Left cardiac atrium (tissue), 4 donors: ENCODE data around the gene PTDSS2. TPM values are rescaled to one million over a fixed set of nuclear protein-coding genes. Genes with fewer than 3 reads are reported as not detected.
"Not testable (repeated sequence)": the region's sequence is repeated elsewhere in the genome, so short reads cannot be mapped to it uniquely, and the experiment has no call there.

Source experiments
- ATAC-seq, 2 donors: fragments of 200-7000 bp; cut with Tn5 transposase; one replicate each; pipeline ENCODE4 v1.9.1; 2020; ENCODE audit warnings: mild to moderate bottlenecking in 2 of 2, moderate library complexity in 2 of 2
- DNase-seq: peaks from one replicate; pipeline ENCODE4 v3.0.0-alpha.2; 2020
- intact Hi-C, 2 donors: fragments of 100-400 bp; cut with DNase I; formaldehyde crosslinking; loops; one replicate each; pipeline versions ENCODE4 v1.14.1 to v1.15.1; 2022 to 2023
- total RNA-seq, 2 donors: library from RNA; stranded (reverse); fragmentation: NEBNext Ultra II Directional; extraction: Animal tissue kit (Norgen Biotek cat#: 25700); gene quantifications; one replicate each; pipeline ENCODE4 v1.2.1, GENCODE V29; 2021
- donor health status: DM: no; HTN: yes; CAD: no.
- donor health status: DM: no; HTN: yes; CAD: no; lungs with severe emphysema.
- donor health status: DM: yes; HTN: yes; CAD: no.
- donor health status: Dilated cardiomyopathy.

PTDSS2 gene
- total RNA-seq, 2 donors from 2014 or later: 21.5 to 26.5 TPM

GRCh38 chr11:507727-508515, 57.8 kb downstream of the PTDSS2 start:
- no peak for ATAC-seq
- no peak for DNase-seq
- intact Hi-C loops: no loop called here

DNA sequence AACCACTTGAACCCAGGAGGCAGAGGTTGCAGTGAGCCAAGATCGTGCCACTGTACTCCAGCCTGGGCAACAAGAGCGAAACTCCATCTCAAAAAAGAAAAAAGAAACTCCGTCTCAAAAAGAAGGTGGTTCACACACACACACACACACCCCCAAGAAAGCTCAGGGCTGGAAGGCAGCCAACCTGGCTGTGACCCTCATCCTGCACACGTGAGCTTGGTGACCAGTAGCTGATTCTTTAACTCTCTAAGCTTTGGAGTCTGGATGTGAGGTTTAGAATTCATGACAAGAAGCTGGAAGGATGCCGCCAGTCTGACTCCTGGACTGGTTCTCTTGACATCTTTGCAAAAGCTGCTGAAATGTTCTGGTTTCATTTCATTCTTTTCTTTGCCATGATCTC, 58.9 kb downstream of the PTDSS2 start:
- intact Hi-C loops: no loop called here
- DNase-seq: no peak

GRCh38 chr11:512761-513595, 62.9 kb downstream of the PTDSS2 start:
- intact Hi-C loops: no loop called here
- no peak for ATAC-seq
- DNase-seq: no peak

More for the DNA sequence above, 58.9 kb downstream of the PTDSS2 start:
- ATAC-seq: no peak

DNA sequence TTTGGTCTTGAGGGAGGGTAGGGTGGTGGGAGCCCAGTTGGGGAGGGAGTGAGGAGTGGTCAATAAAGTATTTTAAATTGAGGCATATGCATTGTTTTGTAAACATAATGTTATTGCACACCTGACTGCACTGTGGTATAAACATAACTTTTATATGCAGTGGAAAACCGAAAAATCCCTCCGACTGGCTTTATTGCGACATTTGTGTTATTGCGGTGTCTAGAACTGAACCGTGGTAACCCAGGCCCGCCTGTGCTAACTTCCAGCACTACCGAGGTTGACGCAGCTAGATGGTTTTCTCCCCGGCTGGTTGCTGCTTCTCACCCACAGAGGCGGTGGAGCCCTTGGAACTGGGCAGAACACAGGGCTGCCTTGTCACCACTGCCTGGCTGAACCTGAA, 64.5 kb downstream of the PTDSS2 start:
- ATAC-seq (no peak), DNase-seq (no peak)
- intact Hi-C loops: loop anchor here in 1 of 2 donors (5.0 kb wide), 1 partner anchor 107 kb away; no protein-coding TSS in a partner anchor

GRCh38 chr11:515131-515530, 65.1 kb downstream of the PTDSS2 start:
- no peak for ATAC-seq
- no peak for DNase-seq
- intact Hi-C loops: loop anchor here in 1 of 2 donors (5.0 kb wide), 1 partner anchor 108 kb away; no protein-coding TSS in a partner anchor

DNA sequence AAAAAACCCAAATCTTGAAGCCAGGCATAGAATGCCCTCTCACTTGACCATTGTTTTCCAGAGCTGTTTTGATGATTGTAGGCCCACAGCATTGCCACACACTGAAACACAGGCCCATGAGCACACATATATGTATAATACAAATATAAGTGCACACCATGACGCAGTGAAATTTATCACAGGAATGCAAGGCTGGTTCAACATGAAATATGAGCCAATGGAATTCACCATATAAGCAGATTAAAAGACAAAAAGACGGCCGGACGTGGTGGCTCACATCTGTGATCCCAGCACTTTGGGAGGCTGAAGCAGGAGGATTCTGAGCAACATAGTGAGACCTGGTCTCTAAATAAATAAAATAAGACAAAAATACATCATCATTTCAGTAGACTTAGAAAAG, 66.3 kb downstream of the PTDSS2 start:
- ATAC-seq: no peak
- intact Hi-C loops: loop anchor here in 1 of 2 donors (5.0 kb wide), 1 partner anchor 109 kb away; no protein-coding TSS in a partner anchor
- DNase-seq: no peak

GRCh38 chr11:516918-517685, 67.0 kb downstream of the PTDSS2 start:
- intact Hi-C loops: loop anchor here in 1 of 2 donors (5.0 kb wide), 1 partner anchor 110 kb away; no protein-coding TSS in a partner anchor
- peak; percentile 22 for DNase-seq
- ATAC-seq: not testable (repeated sequence)

- DNase-seq (peak; percentile 94), ATAC-seq (peak; percentile 98)
- intact Hi-C loops: loop anchor here in 1 of 2 donors (5.0 kb wide), 1 partner anchor 111 kb away; no protein-coding TSS in a partner anchor
These were observed 68.6 kb downstream of the PTDSS2 start for GRCh38 chr11:518463-519202.

GRCh38 chr11:520428-521176, 70.5 kb downstream of the PTDSS2 start:
- ATAC-seq (no peak), DNase-seq (peak; percentile 21)
- intact Hi-C loops: no loop called here

DNA sequence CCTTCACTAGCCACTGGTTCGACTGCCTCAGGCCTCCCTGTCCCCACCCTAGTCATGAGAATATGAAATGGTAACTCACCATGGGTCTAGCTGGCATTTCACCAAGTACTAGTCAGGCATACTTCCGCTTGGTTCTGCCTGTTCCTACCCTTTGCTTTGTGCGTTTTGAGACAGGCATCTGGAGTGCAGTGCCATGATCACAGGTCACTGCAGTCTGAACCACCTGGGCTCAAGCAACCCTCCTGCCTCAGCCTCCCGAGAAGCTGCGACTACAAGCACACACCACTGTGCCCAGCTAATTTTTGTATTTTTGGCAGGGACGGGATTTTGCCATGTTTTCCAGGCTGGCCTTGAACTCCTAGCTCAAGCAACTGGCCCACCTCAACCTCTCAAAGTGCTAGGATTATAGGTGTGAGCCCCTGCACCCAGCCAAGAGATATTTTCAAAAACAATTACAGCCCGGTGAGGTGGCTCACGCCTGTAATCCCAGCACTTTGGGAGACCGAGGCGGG, 71.2 kb downstream of the PTDSS2 start:
- ATAC-seq (no peak), DNase-seq (no peak)
- intact Hi-C loops: no loop called here

DNA sequence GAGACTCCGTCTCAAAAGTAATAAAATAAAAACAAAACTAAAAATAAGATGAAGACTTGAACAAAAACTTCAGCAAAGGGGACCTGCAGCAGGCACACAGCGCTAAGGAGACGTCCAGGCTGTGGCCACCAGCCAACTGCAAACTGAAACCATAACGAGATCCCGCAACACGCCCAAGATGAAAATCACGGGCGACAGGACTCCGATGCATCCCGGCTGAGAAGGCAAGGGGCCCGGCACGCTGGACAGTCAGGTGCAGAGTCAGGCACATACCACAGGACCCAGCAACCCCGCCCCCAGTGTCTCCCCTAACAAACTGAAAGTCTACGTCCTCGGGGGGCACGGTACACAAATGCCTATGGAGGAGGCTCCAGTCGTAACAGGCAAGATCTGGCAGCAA, 76.1 kb downstream of the PTDSS2 start:
- DNase-seq: peak; percentile 18
- intact Hi-C loops: no loop called here
- ATAC-seq: no peak

- DNase-seq (peak; percentile 21), ATAC-seq (no peak)
- intact Hi-C loops: no loop called here
These were observed 78.2 kb downstream of the PTDSS2 start for GRCh38 chr11:528166-528814.

DNA sequence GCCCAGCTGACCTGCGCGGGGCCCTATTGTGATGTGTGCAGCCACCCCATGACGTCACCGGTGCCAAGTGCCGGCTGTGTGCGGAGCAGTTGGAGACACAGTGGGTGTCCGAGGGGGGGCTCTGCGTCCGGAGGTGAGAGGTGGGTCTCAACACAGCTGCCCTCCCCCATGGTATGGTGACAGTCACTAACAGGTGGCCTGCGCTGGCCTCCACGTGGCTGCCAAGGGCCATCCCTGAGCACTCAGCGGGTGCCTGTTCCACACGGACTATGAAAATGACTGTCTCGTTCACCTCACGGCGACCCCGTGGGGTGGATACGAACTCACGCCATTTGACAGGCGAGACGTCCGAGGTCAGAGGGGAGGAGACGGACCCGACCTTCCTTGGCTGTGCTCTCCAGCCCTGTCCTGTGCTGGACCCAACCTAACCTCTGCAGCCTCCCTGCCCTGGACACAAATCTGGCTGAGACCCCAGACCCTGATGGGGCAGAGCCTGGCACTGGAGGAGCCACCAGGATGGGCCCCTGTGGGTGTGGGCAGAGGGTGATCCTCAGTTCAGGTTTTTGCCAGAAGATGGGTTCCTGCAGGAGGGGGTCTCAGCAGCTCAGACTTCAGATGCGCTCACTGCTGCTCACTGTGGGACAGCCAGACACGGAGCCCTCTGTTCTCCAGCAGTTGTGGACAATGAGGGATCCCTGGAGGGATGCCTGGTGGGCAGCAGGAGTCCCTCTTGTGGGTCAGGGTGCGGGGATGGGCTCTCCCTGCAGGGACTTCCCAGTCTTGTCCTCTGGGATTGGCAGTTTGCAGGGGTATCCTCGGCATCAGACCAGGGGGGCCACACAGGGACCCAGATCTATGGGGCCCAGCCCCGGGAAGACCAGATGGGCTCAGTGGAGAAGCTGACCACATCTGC, 79.0 kb downstream of the PTDSS2 start:
- intact Hi-C loops: no loop called here
- DNase-seq (peak; percentile 15), ATAC-seq (no peak)

- intact Hi-C loops: no loop called here
- DNase-seq (peak; percentile 20), ATAC-seq (no peak)
These were observed 79.8 kb downstream of the PTDSS2 start for GRCh38 chr11:529728-530411.

- ATAC-seq (no peak), DNase-seq (peak; percentile 20)
- intact Hi-C loops: no loop called here
These were observed 81.1 kb downstream of the PTDSS2 start for GRCh38 chr11:530960-531831.
